Gastroesophageal sphincter (tissue), 3 donors: ENCODE results near the gene TADA3.

Experiments used
- CTCF ChIP-seq, 4 experiments: fragments of 200-600 bp in 2 of 4; fragments of 450-650 bp in 2 of 4; sonication (generic) in 1 of 4; IDR thresholded peaks; one replicate each; pipeline ENCODE4 v1.5.1; 2017 to 2019; ENCODE audit warnings: antibody characterized with exemption in 4 of 4, mild to moderate bottlenecking in 2 of 4, moderate library complexity in 2 of 4
- POLR2AphosphoS5 ChIP-seq: sonication (generic); formaldehyde crosslinking; IDR thresholded peaks from one replicate; pipeline ENCODE4 v1.6.1; 2017; ENCODE audit warnings: antibody characterized with exemption

GRCh38 chr3:9817436-9817835, 25.2 kb upstream of the TADA3 start:
- TF ChIP-seq CTCF (IDR thresholded peaks at IDR 0.05): no peak
- TF ChIP-seq POLR2AphosphoS5: no peak
